Subcutaneous abdominal adipose tissue (tissue), 5 donors: ENCODE measurements around the gene GPRC5C.
"Not testable (repeated sequence)": the region's sequence is repeated elsewhere in the genome, so short reads cannot be mapped to it uniquely, and the experiment has no call there.

Experiments
- H3K27ac ChIP-seq: one replicate; pipeline ENCODE4 v1.7.0; 2013; ENCODE audit warnings: low read depth, mild to moderate bottlenecking, inconsistent platforms, low read length, moderate library complexity
- H3K27me3 ChIP-seq, 5 donors: one replicate each; pipeline ENCODE4 v1.7.0; 2013; ENCODE audit warnings: low read length in 5 of 5, inconsistent platforms in 1 of 5; ENCODE audit not compliant: control insufficient read depth in 5 of 5, insufficient read depth in 4 of 5
- H3K36me3 ChIP-seq, 5 donors: one replicate each; pipeline ENCODE4 v1.7.0; 2013; ENCODE audit warnings: low read length in 5 of 5; ENCODE audit not compliant: control insufficient read depth in 5 of 5, insufficient read depth in 5 of 5
- H3K4me1 ChIP-seq, 5 donors: one replicate each; pipeline ENCODE4 v1.7.0; 2013; ENCODE audit warnings: low read length in 5 of 5, mild to moderate bottlenecking in 3 of 5, moderate library complexity in 1 of 5; ENCODE audit not compliant: control insufficient read depth in 5 of 5, insufficient read depth in 5 of 5
- H3K4me3 ChIP-seq, 5 donors: one replicate each; pipeline ENCODE4 v1.7.0; 2013; ENCODE audit warnings: low read length in 5 of 5, low read depth in 1 of 5
- H3K9ac ChIP-seq, 5 donors: one replicate each; pipeline ENCODE4 v1.7.0; 2013; ENCODE audit warnings: low read length in 5 of 5, mild to moderate bottlenecking in 4 of 5, moderate library complexity in 3 of 5
- H3K9me3 ChIP-seq, 5 donors: one replicate each; pipeline ENCODE4 v1.7.0; 2013; ENCODE audit warnings: low read length in 5 of 5; ENCODE audit not compliant: control insufficient read depth in 5 of 5
- donor health status: healthy.
- donor health status: healthy.
- donor health status: healthy.
- donor health status: healthy.
- donor health status: healthy.

Gene GPRC5C

DNA sequence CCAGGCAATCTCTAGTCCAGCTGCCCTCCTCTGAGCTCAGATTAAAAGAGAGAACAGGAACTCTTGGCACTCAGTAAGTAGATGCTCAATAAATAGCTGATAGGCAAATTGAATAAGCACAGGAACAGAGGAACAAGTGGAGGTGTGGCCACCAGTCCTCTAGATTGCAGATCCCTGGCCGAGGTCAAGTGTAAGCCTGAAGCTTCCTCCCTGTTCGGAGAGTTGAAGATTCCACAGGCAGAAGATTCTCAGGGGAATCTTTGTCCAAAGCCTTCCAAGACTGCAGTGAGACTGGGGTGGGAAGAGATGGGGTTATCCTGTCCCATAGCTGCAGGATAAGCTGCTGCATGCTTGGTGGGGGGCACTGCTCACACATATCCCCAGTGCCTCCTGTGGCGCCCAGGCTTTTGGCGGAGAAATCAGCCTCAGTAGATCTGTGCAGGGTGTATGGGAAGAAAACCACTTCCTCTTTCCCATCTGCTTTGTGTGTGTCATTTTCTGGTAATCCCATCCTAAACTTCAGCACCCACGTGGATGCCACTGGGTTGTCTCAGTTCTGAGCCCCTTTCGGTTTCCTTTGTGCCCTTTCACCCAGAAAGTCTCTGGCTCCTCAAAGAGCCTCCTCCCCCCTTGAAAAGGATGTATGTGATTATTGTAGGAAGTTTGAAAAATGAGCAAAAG lies 46.7 kb downstream of the GPRC5C start:
- peaks cover 2 to 29% (median 9%) of the 10 kb centered on the region in 5 donors for H3K4me1 ChIP-seq
- peak overlapping the region in 2 of 5 donors; percentile 6 to 35 for H3K4me3 ChIP-seq
- H3K27me3 ChIP-seq, result peaks cover 3 to 19% (median 10%) of the 10 kb centered on the region in 5 donors
- H3K36me3 ChIP-seq, result peaks cover 0 to 8% (median 0%) of the 10 kb centered on the region in 5 donors
- no peak overlapping the region for H3K27ac ChIP-seq
- peaks cover 0 to 8% (median 5%) of the 10 kb centered on the region in 5 donors for H3K9me3 ChIP-seq
- H3K9ac ChIP-seq, result peak overlapping the region in 1 of 5 donors; percentile 15

GRCh38 chr17:74480290-74480689 lies 48.4 kb downstream of the GPRC5C start:
- H3K27ac ChIP-seq, result no peak overlapping the region
- peaks cover 0 to 8% (median 5%) of the 10 kb centered on the region in 5 donors for H3K9me3 ChIP-seq
- H3K4me3 ChIP-seq, result no peak overlapping the region
- peaks cover 3 to 20% (median 13%) of the 10 kb centered on the region in 5 donors for H3K27me3 ChIP-seq
- H3K4me1 ChIP-seq, result peaks cover 2 to 29% (median 9%) of the 10 kb centered on the region in 5 donors
- H3K36me3 ChIP-seq, result peaks cover 0 to 5% (median 0%) of the 10 kb centered on the region in 5 donors
- no peak overlapping the region for H3K9ac ChIP-seq

DNA sequence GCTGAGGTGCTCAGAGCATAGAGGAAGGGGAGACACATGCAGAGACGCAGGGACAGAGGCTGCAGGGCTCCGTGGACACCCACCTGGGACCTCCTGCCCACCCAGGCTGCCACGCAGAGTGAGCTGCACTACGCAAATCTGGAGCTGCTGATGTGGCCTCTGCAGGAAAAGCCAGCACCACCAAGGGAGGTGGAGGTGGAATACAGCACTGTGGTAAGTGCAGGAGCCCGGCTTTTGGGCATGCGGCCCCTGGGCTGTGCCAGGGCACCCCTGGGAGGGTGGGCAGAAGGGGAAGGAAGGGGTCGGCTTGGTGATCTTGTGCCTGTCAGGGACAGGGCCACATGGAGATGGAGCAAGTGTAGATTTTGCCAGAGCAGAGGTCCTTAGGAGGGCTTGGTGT lies 49.7 kb downstream of the GPRC5C start:
- no peak overlapping the region for H3K4me3 ChIP-seq
- no peak overlapping the region for H3K27ac ChIP-seq
- no peak overlapping the region for H3K9ac ChIP-seq
- peaks cover 3 to 20% (median 10%) of the 10 kb centered on the region in 5 donors for H3K27me3 ChIP-seq
- H3K9me3 ChIP-seq, result no peaks in the 10 kb centered on the region
- peaks cover 0 to 5% (median 0%) of the 10 kb centered on the region in 5 donors for H3K36me3 ChIP-seq
- peaks cover 2 to 32% (median 9%) of the 10 kb centered on the region in 5 donors for H3K4me1 ChIP-seq

DNA sequence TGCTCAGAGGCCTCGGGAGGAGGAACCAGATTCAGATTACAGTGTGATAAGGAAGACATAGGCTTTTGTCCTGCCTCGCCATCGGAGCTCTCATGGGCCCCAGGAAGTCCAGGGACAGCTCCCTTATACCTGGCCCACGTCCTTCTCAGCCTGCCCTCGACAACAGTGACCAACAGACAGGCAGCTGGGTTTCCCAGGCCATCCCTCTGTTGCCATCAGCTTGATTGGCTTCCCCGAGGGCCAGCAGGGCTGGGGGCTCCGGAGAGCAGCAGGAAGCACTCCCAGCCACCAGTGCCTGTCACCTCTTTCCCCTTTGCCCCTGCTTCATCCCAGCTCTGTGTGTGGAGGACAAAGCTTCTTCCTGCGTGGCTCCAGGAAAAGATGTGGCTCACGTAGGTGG lies 52.2 kb downstream of the GPRC5C start:
- no peak overlapping the region for H3K27ac ChIP-seq
- H3K9me3 ChIP-seq, result no peaks in the 10 kb centered on the region
- H3K4me1 ChIP-seq, result peaks cover 0 to 11% (median 0%) of the 10 kb centered on the region in 5 donors
- H3K4me3 ChIP-seq, result no peak overlapping the region
- peaks cover 3 to 20% (median 10%) of the 10 kb centered on the region in 5 donors for H3K27me3 ChIP-seq
- H3K36me3 ChIP-seq, result peaks cover 0 to 5% (median 0%) of the 10 kb centered on the region in 5 donors
- no peak overlapping the region for H3K9ac ChIP-seq

DNA sequence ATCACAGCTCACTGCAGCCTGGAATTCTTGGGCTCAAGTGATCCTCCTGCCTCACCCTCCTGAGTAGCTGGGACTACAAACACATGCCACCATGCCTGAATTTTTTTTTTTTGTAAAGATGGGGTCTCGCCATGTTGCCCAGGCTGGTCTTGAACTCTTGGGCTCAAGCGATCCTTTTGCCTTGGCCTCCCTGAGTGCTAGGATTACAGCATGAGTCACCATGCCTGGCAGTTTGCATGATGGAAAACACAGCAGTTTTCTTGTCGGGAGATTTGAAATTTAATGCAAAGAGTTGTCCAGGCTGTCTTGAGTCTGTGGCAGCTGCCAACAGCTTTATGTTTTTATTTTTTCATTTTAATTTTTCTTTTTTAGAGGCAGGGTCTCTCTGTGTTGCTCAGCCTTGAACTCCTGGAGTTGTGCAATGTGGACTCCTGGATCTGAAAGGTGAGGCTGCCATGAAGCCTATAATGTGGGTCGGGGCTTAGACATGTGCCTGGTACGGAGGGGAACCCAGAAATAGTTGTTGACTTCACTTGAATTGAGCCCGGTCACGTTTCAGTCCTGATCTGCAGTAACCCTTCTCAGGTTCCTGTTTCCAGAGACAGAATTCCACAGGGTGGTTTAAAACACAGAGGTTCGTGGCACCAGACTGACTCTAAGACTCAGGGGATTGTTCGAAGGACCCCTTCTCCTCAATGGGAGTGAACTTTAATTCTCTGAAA lies 53.3 kb downstream of the GPRC5C start:
- Histone ChIP-seq H3K9me3 (no peaks in the 10 kb centered on the region), H3K27ac (no peak overlapping the region), H3K36me3 (peaks cover 0 to 5% (median 0%) of the 10 kb centered on the region in 5 donors), H3K27me3 (peaks cover 3 to 17% (median 10%) of the 10 kb centered on the region in 5 donors), H3K4me3 (no peak overlapping the region), H3K4me1 (peaks cover 0 to 3% (median 0%) of the 10 kb centered on the region in 5 donors), H3K9ac (no peak overlapping the region)

- Histone ChIP-seq H3K4me1 (peaks cover 0 to 3% (median 0%) of the 10 kb centered on the region in 5 donors), H3K36me3 (peaks cover 0 to 5% (median 0%) of the 10 kb centered on the region in 5 donors), H3K9ac (no peak overlapping the region), H3K9me3 (no peaks in the 10 kb centered on the region), H3K4me3 (no peak overlapping the region), H3K27me3 (peaks cover 3 to 13% (median 10%) of the 10 kb centered on the region in 5 donors), H3K27ac (no peak overlapping the region)
Measured at GRCh38 chr17:74485841-74486240, 54.0 kb downstream of the GPRC5C start.

DNA sequence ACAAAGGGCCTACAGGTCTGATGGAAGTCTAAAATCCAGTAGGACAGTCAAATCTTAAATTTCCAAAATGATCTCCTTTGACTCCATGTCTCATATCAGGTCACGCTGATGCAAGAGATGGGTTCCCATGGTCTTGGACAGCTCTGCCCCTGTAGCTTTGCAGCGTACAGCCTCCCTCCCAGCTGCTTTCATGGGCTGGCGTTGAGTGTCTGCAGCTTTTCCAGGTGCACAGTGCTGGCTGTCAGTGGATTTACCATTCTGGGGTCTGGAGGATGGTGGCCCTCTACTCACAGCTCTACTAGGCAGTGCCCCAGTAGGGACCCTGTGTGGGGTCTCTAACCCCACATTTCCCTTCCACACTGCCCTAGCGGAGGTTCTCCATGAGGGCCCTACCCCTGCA lies 56.4 kb downstream of the GPRC5C start:
- H3K4me3 ChIP-seq, H3K27ac ChIP-seq, H3K4me1 ChIP-seq, H3K9ac ChIP-seq, H3K9me3 ChIP-seq, H3K27me3 ChIP-seq, H3K36me3 ChIP-seq: not testable (repeated sequence)

- Histone ChIP-seq H3K4me3 (no peak overlapping the region), H3K9ac (no peak overlapping the region), H3K4me1 (peaks cover 0 to 5% (median 0%) of the 10 kb centered on the region in 5 donors), H3K27me3 (peaks cover 0 to under 1% (median 0%) of the 10 kb centered on the region in 5 donors), H3K27ac (no peak overlapping the region), H3K36me3 (no peaks in the 10 kb centered on the region), H3K9me3 (no peaks in the 10 kb centered on the region)
Measured at GRCh38 chr17:74490716-74491115, 58.8 kb downstream of the GPRC5C start.

- peaks cover 0 to 5% (median 0%) of the 10 kb centered on the region in 5 donors for H3K4me1 ChIP-seq
- no peaks in the 10 kb centered on the region for H3K9me3 ChIP-seq
- no peak overlapping the region for H3K27ac ChIP-seq
- H3K36me3 ChIP-seq, result no peaks in the 10 kb centered on the region
- H3K4me3 ChIP-seq, result no peak overlapping the region
- no peak overlapping the region for H3K9ac ChIP-seq
- no peaks in the 10 kb centered on the region for H3K27me3 ChIP-seq
Measured at GRCh38 chr17:74491626-74492025, 59.7 kb downstream of the GPRC5C start.

- Histone ChIP-seq H3K4me1 (peaks cover 0 to 5% (median 0%) of the 10 kb centered on the region in 5 donors), H3K27ac (no peak overlapping the region), H3K9ac (no peak overlapping the region), H3K4me3 (no peak overlapping the region), H3K27me3 (no peaks in the 10 kb centered on the region), H3K36me3 (no peaks in the 10 kb centered on the region), H3K9me3 (no peaks in the 10 kb centered on the region)
Measured at GRCh38 chr17:74493331-74493833, 61.5 kb downstream of the GPRC5C start.
